ENCODE measurements around the gene MINAR1. TPM values are rescaled to one million over a fixed set of nuclear protein-coding genes. Genes with fewer than 3 reads are reported as not detected.

MINAR1 gene
- total RNA-seq, 1 experiment from 2014 or later, result 1.4 TPM

- Mint-ChIP-seq H3K9me3 (no peaks in the 10 kb centered on the region), H3K36me3 (no peaks in the 10 kb centered on the region), H3K27ac (no peak overlapping the region), H3K4me1 (no peaks in the 10 kb centered on the region), H3K4me3 (no peak overlapping the region), H3K27me3 (ENCODE audit: low read depth) (no peaks in the 10 kb centered on the region)
- ATAC-seq (no peak), DNase-seq (ENCODE audit: low spot score) (no peak)
- ChIA-PET CTCF (interaction anchor here (0.9 kb wide), 1 partner anchor 141 kb away, joined by 3 read pairs; no protein-coding TSS in a partner anchor), POLR2A (no interaction called here)
- no peak for TF ChIP-seq ATF1 (CRISPR knock-in tag; IDR thresholded peaks at IDR 0.05)
- TF ChIP-seq, protein P1, sequence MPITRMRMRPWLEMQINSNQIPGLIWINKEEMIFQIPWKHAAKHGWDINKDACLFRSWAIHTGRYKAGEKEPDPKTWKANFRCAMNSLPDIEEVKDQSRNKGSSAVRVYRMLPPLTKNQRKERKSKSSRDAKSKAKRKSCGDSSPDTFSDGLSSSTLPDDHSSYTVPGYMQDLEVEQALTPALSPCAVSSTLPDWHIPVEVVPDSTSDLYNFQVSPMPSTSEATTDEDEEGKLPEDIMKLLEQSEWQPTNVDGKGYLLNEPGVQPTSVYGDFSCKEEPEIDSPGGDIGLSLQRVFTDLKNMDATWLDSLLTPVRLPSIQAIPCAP (CRISPR knock-in tag; IDR thresholded peaks at IDR 0.05), result no peak
- TF ChIP-seq, protein P2, sequence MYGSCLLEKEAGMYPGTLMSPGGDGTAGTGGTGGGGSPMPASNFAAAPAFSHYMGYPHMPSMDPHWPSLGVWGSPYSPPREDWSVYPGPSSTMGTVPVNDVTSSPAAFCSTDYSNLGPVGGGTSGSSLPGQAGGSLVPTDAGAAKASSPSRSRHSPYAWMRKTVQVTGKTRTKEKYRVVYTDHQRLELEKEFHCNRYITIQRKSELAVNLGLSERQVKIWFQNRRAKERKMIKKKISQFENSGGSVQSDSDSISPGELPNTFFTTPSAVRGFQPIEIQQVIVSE (CRISPR knock-in tag; IDR thresholded peaks at IDR 0.05; ENCODE audit: borderline replicate concordance), result no peak
- TF ChIP-seq, protein P3, sequence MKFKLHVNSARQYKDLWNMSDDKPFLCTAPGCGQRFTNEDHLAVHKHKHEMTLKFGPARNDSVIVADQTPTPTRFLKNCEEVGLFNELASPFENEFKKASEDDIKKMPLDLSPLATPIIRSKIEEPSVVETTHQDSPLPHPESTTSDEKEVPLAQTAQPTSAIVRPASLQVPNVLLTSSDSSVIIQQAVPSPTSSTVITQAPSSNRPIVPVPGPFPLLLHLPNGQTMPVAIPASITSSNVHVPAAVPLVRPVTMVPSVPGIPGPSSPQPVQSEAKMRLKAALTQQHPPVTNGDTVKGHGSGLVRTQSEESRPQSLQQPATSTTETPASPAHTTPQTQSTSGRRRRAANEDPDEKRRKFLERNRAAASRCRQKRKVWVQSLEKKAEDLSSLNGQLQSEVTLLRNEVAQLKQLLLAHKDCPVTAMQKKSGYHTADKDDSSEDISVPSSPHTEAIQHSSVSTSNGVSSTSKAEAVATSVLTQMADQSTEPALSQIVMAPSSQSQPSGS (CRISPR knock-in tag; IDR thresholded peaks at IDR 0.05; ENCODE audit: borderline replicate concordance, low read depth), result no peak
- TF ChIP-seq SMAD3 (CRISPR knock-in tag; IDR thresholded peaks at IDR 0.05; ENCODE audit: borderline replicate concordance), result no peak
- no peak for TF ChIP-seq OVOL2 (CRISPR knock-in tag; IDR thresholded peaks at IDR 0.05; ENCODE audit: borderline replicate concordance)
- TF ChIP-seq, protein P4, sequence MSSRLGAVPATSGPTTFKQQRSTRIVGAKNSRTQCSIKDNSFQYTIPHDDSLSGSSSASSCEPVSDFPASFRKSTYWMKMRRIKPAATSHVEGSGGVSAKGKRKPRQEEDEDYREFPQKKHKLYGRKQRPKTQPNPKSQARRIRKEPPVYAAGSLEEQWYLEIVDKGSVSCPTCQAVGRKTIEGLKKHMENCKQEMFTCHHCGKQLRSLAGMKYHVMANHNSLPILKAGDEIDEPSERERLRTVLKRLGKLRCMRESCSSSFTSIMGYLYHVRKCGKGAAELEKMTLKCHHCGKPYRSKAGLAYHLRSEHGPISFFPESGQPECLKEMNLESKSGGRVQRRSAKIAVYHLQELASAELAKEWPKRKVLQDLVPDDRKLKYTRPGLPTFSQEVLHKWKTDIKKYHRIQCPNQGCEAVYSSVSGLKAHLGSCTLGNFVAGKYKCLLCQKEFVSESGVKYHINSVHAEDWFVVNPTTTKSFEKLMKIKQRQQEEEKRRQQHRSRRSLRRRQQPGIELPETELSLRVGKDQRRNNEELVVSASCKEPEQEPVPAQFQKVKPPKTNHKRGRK (CRISPR knock-in tag; IDR thresholded peaks at IDR 0.05; ENCODE audit: borderline replicate concordance), result no peak
- TF ChIP-seq MYBL2 (CRISPR knock-in tag; IDR thresholded peaks at IDR 0.05), result no peak
- no peak for TF ChIP-seq GTF2I (CRISPR knock-in tag; conservative IDR thresholded peaks at IDR 0.05)
- no peak for TF ChIP-seq HMGA2 (CRISPR knock-in tag; IDR thresholded peaks at IDR 0.05)
- no peak for TF ChIP-seq KAT7 (CRISPR knock-in tag; IDR thresholded peaks at IDR 0.05; ENCODE audit: borderline replicate concordance)
- TF ChIP-seq CBFB (CRISPR knock-in tag; IDR thresholded peaks at IDR 0.05; ENCODE audit: low read depth), result no peak
- TF ChIP-seq, protein P5, sequence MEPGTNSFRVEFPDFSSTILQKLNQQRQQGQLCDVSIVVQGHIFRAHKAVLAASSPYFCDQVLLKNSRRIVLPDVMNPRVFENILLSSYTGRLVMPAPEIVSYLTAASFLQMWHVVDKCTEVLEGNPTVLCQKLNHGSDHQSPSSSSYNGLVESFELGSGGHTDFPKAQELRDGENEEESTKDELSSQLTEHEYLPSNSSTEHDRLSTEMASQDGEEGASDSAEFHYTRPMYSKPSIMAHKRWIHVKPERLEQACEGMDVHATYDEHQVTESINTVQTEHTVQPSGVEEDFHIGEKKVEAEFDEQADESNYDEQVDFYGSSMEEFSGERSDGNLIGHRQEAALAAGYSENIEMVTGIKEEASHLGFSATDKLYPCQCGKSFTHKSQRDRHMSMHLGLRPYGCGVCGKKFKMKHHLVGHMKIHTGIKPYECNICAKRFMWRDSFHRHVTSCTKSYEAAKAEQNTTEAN (CRISPR knock-in tag; IDR thresholded peaks at IDR 0.05), result no peak
- no peak for TF ChIP-seq E2F1 (CRISPR knock-in tag; IDR thresholded peaks at IDR 0.05)
- no peak for TF ChIP-seq AFF4 (CRISPR knock-in tag; IDR thresholded peaks at IDR 0.05; ENCODE audit: borderline replicate concordance)
Measured at GRCh38 chr15:79455361-79455760, 23.2 kb downstream of the MINAR1 start.

Measured in WTC11 (cell line).